HFFc6 (cell line): ENCODE data around the gene PEX7. TPM values are rescaled to one million over a fixed set of nuclear protein-coding genes. Genes with fewer than 3 reads are reported as not detected.

Experiments used
- DNase-seq: peaks from one replicate; pipeline ENCODE4 v3.0.0-alpha.2; 2018
- H3K27ac Mint-ChIP-seq: 2 replicates; pipeline ENCODE4 v1.8.0; 2020; ENCODE audit warnings: mild to moderate bottlenecking, mixed read lengths
- H3K27me3 Mint-ChIP-seq: 2 replicates; pipeline ENCODE4 v1.8.0; 2021; ENCODE audit warnings: mild to moderate bottlenecking, moderate library complexity, mixed read lengths; ENCODE audit not compliant: insufficient read depth
- H3K36me3 Mint-ChIP-seq: 2 replicates; pipeline ENCODE4 v1.8.0; 2021; ENCODE audit warnings: low read depth, mixed read lengths
- H3K4me1 Mint-ChIP-seq: 2 replicates; pipeline ENCODE4 v1.8.0; 2020; ENCODE audit warnings: low read depth, mixed read lengths
- H3K4me3 Mint-ChIP-seq: 2 replicates; pipeline ENCODE4 v1.8.0; 2020; ENCODE audit warnings: mild to moderate bottlenecking, moderate library complexity, mixed read lengths
- H3K9me3 Mint-ChIP-seq: 2 replicates; pipeline ENCODE4 v1.8.0; 2020; ENCODE audit warnings: mild to moderate bottlenecking, mixed read lengths
- total RNA-seq, 6 experiments: library from RNA; stranded (reverse); fragmentation: NEBNext Ultra II Directional; extraction: Animal tissue kit (Norgen Biotek cat#: 25700); gene quantifications; 2 replicates in 1 of 6; 3 replicates in 5 of 6; pipeline ENCODE4 v1.2.3, GENCODE V29; 2021
- TF ChIP-seq, protein P1 (sequence below): fragments of 200-600 bp; sonication (generic); IDR thresholded peaks from 2 replicates; pipeline ENCODE4 v1.5.0; 2021; ENCODE audit warnings: antibody characterized with exemption, mild to moderate bottlenecking

PEX7 gene
- total RNA-seq, 6 experiments from 2014 or later, result 6.4 to 7.6 (median 7.3) TPM

DNA sequence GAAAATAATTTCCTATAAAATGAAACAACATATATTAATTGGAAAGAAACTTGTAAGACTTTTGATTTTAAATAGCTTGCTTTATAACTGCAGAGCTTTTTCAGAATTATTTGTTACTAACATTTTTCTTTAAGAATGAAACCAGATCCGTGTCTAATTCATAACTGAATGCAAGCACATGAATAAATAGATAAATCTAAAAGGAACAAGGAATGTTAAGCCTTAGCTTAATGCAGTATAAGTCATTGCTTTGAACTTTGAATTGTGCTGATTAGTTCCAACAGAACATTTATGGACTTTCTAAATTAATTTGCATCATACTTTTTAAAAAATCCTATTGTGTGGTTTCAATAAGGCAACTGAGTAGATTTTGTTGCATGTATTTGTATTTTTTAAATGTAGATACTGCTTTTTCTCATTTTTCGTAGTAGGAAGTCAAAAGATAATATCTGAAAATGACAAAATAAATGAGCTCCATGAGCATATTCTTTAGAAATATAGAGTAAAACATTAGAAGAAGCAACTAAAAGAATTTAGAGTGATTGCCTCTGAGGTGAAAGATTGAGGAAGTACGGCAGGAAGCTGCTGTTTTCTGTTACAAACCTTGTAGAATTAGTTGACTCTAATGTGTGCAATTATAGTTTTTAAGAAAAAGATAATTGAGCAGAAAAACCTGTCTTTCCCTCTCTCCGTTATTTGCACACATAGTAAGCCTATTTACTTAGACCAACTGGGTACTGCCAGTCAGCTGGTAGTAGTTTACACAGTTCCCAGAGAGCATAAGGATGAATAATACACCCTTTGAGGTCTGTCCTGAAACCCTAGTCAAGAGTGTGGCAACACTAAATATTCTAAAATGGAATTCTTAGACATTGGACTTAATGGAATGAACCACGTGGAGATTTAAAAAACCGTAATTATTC, 67.1 kb downstream of the PEX7 start:
- TF ChIP-seq, protein P1, sequence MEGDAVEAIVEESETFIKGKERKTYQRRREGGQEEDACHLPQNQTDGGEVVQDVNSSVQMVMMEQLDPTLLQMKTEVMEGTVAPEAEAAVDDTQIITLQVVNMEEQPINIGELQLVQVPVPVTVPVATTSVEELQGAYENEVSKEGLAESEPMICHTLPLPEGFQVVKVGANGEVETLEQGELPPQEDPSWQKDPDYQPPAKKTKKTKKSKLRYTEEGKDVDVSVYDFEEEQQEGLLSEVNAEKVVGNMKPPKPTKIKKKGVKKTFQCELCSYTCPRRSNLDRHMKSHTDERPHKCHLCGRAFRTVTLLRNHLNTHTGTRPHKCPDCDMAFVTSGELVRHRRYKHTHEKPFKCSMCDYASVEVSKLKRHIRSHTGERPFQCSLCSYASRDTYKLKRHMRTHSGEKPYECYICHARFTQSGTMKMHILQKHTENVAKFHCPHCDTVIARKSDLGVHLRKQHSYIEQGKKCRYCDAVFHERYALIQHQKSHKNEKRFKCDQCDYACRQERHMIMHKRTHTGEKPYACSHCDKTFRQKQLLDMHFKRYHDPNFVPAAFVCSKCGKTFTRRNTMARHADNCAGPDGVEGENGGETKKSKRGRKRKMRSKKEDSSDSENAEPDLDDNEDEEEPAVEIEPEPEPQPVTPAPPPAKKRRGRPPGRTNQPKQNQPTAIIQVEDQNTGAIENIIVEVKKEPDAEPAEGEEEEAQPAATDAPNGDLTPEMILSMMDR, result no peak
- Mint-ChIP-seq H3K4me1 (peaks cover 15% of the 10 kb centered on the region), H3K27ac (no peak overlapping the region), H3K9me3 (no peaks in the 10 kb centered on the region), H3K27me3 (peaks cover 1% of the 10 kb centered on the region; the same call in 1 of the 2 replicates), H3K4me3 (no peak overlapping the region), H3K36me3 (no peaks in the 10 kb centered on the region)
- DNase-seq, result no peak

DNA sequence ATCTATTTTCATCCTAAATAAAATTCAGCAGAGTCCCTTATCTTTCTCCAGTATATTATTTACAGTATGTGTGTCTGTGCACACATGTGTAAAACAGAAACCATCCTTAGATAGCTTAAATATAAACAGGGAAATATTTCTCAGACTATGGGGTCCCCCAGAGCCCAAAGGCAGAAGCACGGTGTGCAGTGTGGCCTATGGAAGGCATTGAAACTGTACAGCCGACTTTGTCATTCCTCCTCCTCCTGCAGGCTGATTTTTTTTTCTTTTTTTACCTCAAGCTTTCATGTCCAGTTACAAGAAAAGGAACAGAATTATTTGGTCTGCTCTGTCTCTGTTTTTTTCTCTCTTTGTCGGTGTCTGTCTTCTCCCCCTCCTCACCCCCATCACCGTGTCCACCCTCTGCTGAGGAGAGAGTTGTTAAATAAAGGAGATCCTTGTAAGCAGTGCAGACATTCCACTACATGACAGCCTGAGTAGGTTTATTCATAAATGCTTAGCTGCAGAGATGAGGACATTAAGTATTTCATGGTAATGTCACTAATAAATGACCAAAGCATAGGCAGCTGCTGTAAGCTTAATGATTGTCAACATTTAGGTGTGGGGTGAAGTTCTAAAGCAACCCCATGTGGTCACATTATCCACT, 67.9 kb downstream of the PEX7 start:
- no peak overlapping the region for H3K27ac Mint-ChIP-seq

DNA sequence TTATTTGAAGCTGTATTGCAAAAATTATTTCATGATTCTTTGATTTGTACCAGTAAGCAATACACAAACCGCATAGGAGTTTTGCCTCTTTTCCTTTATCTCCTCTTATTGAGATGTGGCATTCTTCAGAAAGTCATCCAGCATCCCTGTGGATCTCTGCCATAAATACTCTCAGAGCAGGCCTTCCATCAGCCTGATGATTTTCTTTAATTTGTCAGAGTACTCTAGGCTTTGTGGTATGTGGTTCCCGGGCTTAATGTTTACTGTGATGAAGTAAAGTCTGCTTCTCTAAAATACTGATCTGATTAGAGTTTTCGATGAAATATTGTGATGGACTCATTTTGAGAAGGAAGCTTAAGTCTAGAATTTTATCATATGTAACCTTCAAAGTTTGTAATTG, 68.6 kb downstream of the PEX7 start:
- H3K27me3 Mint-ChIP-seq, result peaks cover 1% of the 10 kb centered on the region; the same call in 1 of the 2 replicates
- H3K4me3 Mint-ChIP-seq, result no peak overlapping the region
- no peak for DNase-seq
- no peaks in the 10 kb centered on the region for H3K36me3 Mint-ChIP-seq
- H3K27ac Mint-ChIP-seq, result no peak overlapping the region
- H3K9me3 Mint-ChIP-seq, result no peaks in the 10 kb centered on the region
- H3K4me1 Mint-ChIP-seq, result peaks cover 15% of the 10 kb centered on the region
- TF ChIP-seq, protein P1, result no peak

More for the DNA sequence above, 67.9 kb downstream of the PEX7 start:
- TF ChIP-seq, protein P1, result no peak
- DNase-seq, result no peak
- Mint-ChIP-seq H3K4me3 (no peak overlapping the region), H3K27me3 (peaks cover 1% of the 10 kb centered on the region; the same call in 1 of the 2 replicates), H3K4me1 (peaks cover 15% of the 10 kb centered on the region), H3K9me3 (no peaks in the 10 kb centered on the region), H3K36me3 (no peaks in the 10 kb centered on the region)

DNA sequence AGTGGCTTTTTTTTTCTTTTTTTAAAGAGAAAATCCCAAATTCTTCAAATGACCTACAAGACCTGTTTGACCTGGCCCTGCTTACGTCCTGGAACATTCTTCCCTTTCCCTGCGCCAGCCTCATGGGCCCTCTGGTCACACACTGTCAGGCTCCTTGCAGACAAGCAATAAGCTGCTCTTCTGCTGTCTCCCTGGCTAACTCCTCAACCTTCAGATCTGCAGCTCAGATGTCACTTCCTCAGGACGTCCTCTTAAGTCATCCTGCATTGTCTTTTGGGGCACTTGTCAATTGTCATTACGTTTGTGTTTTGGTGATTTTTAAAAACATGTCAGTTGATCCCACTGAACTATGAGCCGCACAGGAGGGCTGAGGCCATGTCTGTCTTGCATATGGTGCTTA, 70.8 kb downstream of the PEX7 start:
- H3K9me3 Mint-ChIP-seq, result no peaks in the 10 kb centered on the region

DNA sequence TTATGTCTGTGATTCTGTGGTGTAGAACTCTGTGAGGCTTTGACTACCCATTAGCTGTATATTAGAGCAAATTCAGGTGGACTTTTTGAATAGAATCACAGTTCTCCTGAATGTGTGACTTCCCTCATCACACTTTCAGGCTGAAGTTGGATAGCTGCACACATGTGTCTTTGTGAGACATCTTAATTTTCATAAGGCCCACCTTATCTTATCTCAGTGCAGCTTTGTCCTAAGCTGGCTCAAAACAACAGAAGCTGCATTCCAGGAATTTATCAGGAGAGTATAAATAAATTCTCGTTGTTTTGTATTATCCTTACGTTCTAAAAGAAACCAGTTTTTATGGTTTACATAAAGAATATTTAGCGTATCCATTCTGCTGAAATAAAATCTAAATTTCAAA, 73.5 kb downstream of the PEX7 start:
- DNase-seq, result no peak
- Mint-ChIP-seq H3K36me3 (peaks cover 5% of the 10 kb centered on the region), H3K4me3 (no peak overlapping the region), H3K4me1 (no peaks in the 10 kb centered on the region), H3K27me3 (peaks cover 1% of the 10 kb centered on the region; the same call in 1 of the 2 replicates), H3K27ac (no peak overlapping the region), H3K9me3 (no peaks in the 10 kb centered on the region)
- TF ChIP-seq, protein P1, result no peak

More for the DNA sequence above, 70.8 kb downstream of the PEX7 start:
- Mint-ChIP-seq H3K27ac (no peak overlapping the region), H3K27me3 (peaks cover 1% of the 10 kb centered on the region; the same call in 1 of the 2 replicates), H3K4me3 (no peak overlapping the region), H3K4me1 (peaks cover 8% of the 10 kb centered on the region), H3K36me3 (no peaks in the 10 kb centered on the region)
- TF ChIP-seq, protein P1, result no peak
- DNase-seq, result no peak
